ENCODE results near the gene LMAN1L. TPM values are rescaled to one million over a fixed set of nuclear protein-coding genes. Genes with fewer than 3 reads are reported as not detected.

Gene LMAN1L
- total RNA-seq, 1 experiment from 2014 or later = not detected

DNA sequence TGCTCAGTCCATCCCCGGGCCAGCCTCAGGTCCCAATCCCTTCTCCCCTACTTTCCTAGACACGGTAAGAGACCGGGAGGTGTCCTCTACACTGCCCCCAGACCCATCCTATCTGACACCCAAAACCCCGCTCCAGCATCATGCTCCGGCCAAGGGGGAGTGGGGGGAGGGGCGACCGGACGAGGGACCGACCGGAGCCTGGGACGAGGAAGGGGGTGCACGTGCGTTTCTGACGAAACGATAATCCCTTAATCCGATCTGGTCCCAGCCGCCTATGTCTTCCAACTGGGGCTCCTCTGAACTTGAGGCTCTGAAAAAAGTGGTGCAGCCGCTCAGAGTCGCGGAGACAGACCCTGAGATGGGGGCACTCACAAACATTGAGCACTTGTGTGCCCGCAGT lies 14.3 kb downstream of the LMAN1L start:
- Histone ChIP-seq H3K27me3 (ENCODE audit: control insufficient read depth, insufficient read depth, low read length) (peaks cover 31% of the 10 kb centered on the region), H3K36me3 (replicated peaks; ENCODE audit: control insufficient read depth, insufficient read depth, low read length) (no peaks in the 10 kb centered on the region), H3K4me3 (ENCODE audit: insufficient read depth, low read depth, low read length) (no peak overlapping the region)
- peak; percentile 86 for DNase-seq

DNA sequence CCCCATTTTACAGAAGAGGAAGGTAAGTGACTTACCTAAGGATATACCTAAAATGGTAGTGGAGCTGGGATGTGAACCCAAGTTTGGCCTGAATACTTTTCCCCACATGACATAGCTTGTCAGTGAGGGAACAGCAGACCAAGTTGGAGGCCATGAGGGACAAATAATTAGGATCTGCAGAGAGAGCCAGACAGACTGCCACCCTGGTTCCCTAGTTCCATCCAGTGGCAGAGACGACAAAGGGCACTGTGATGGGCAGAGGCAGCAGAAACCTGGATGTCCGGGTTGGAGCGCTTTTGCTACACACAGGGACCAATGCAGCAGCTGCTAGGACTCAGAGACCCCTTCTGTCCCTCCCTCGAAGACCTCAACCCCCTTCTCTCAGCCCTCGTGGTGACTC lies 15.0 kb downstream of the LMAN1L start:
- Histone ChIP-seq H3K4me3 (ENCODE audit: insufficient read depth, low read depth, low read length) (no peak overlapping the region), H3K36me3 (replicated peaks; ENCODE audit: control insufficient read depth, insufficient read depth, low read length) (no peaks in the 10 kb centered on the region), H3K27me3 (ENCODE audit: control insufficient read depth, insufficient read depth, low read length) (peaks cover 31% of the 10 kb centered on the region)
- no peak for DNase-seq

DNA sequence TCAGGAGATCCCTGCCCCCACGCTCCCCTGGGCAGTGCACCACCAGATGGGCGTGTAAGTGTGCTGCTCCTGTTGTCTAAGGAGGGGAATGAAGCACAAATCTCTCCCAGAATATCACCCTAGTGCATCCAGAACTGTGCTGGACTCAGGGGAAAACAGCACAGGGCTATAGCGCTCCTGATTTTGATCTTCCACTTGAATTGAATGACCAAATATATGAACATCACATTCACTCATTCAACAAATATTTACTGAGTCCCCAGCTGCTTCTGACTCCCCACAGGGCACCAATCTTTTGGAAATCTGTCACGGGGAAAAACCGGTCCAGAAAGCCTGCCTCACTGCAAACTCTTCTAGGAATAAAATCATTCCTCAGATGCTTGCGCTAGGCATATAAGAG lies 16.2 kb downstream of the LMAN1L start:
- peaks cover 31% of the 10 kb centered on the region for H3K27me3 ChIP-seq (ENCODE audit: control insufficient read depth, insufficient read depth, low read length)
- H3K36me3 ChIP-seq (replicated peaks; ENCODE audit: control insufficient read depth, insufficient read depth, low read length) = no peaks in the 10 kb centered on the region
- no peak overlapping the region for H3K4me3 ChIP-seq (ENCODE audit: insufficient read depth, low read depth, low read length)
- DNase-seq = no peak

DNA sequence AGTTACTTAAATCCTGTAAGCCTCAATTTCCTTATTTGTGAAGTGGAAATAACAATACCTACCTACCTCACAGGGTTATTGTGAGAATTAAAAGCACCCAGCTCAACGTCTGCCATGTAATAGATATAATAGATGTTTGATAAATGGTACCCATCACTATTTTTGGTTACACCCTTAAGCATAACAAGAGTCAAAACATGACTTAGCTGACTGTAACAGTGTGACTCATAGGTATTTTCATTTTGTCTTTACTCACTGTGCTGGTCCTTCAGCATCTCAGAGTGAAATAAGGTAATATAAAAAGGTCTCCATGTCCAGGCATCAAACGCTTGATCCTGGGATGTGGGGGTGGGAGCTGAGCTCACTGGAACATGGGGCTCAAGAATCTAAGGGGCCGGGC lies 16.9 kb downstream of the LMAN1L start:
- H3K4me3 ChIP-seq (ENCODE audit: insufficient read depth, low read depth, low read length) = no peak overlapping the region
- no peak for DNase-seq
- H3K36me3 ChIP-seq (replicated peaks; ENCODE audit: control insufficient read depth, insufficient read depth, low read length) = no peaks in the 10 kb centered on the region
- peaks cover 29% of the 10 kb centered on the region for H3K27me3 ChIP-seq (ENCODE audit: control insufficient read depth, insufficient read depth, low read length)

DNA sequence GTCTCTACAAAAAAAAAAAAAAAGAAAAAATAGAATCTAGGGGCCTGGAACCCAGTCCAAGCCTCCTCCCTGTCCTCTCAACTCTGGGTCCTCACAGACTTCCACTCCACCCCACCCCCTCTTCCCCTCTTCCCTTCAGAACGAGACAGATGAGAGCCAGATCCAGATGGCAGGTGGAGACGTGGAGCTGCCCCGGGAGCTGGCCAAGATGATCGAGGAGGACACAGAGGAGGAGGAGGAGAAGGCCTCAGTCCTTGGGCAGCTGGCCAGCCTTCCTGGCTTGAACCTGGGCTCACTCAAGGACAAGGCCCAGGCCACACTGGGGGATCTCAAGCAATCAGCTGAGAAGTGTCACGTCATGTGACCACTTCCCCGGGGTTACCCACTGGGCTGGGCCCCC lies 17.4 kb downstream of the LMAN1L start:
- Histone ChIP-seq H3K36me3 (replicated peaks; ENCODE audit: control insufficient read depth, insufficient read depth, low read length) (no peaks in the 10 kb centered on the region), H3K4me3 (ENCODE audit: insufficient read depth, low read depth, low read length) (no peak overlapping the region), H3K27me3 (ENCODE audit: control insufficient read depth, insufficient read depth, low read length) (peaks cover 25% of the 10 kb centered on the region)
- no peak for DNase-seq

DNA sequence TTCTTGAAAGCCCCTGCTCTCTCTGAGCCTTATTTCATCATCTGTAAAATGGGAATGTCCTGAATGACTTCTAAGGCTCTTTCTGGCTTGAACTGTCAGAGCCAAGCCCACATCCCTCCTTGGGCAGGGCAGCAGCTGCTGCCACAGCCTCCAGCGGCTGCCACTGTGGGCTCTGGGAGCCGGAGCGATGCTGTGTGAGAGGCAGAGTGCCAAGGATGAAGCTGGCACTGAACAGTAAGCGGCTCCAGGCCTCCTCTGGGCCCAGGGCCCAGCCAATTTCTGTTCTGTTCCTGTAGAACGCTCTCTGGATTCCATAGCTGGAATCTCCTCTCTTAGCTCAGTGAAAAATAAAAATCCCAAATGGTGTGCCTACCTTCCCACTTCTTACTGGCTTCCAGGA lies 18.2 kb downstream of the LMAN1L start:
- H3K36me3 ChIP-seq (replicated peaks; ENCODE audit: control insufficient read depth, insufficient read depth, low read length) = no peaks in the 10 kb centered on the region
- no peak for DNase-seq
- peaks cover 17% of the 10 kb centered on the region for H3K27me3 ChIP-seq (ENCODE audit: control insufficient read depth, insufficient read depth, low read length)
- H3K4me3 ChIP-seq (ENCODE audit: insufficient read depth, low read depth, low read length) = no peak overlapping the region

DNA sequence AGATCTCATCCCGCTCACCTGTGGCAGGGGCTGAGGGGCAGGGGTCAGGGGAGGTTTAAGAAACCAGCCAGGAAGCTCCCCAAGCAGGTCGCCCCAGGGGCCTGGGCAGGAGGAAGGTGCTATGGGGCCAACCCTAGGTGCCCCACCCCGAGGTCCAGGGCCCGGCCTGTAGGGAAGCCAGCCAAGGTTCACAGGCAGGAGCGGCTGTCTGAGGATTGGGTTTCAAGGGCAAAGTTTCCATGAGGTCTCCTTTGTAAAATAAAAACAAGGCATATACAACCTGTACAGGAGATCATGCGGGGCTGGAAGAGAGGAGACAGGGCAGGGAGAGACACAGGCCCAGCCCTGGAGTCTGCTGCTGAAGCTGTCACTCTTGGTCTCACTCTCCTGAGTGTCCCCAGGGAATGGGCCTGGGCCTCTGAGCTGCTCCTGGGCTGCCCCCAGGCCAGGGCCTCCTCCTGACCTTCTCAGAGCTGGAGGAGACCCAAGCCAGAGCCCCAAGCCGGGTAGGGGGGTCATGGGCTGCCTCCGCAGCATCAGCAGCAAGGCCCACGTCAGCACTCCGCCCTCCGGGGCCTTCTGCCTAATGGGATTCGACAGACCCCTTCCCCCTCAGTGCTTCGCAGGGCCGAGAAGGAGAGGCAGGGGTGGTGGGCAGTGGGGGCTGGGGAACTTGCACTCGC lies 19.3 kb downstream of the LMAN1L start:
- DNase-seq = no peak
- no peaks in the 10 kb centered on the region; the same call in 1 of the 2 replicates for H3K36me3 ChIP-seq (replicated peaks; ENCODE audit: control insufficient read depth, insufficient read depth, low read length)
- peaks cover 8% of the 10 kb centered on the region for H3K27me3 ChIP-seq (ENCODE audit: control insufficient read depth, insufficient read depth, low read length)
- no peak overlapping the region for H3K4me3 ChIP-seq (ENCODE audit: insufficient read depth, low read depth, low read length)

DNA sequence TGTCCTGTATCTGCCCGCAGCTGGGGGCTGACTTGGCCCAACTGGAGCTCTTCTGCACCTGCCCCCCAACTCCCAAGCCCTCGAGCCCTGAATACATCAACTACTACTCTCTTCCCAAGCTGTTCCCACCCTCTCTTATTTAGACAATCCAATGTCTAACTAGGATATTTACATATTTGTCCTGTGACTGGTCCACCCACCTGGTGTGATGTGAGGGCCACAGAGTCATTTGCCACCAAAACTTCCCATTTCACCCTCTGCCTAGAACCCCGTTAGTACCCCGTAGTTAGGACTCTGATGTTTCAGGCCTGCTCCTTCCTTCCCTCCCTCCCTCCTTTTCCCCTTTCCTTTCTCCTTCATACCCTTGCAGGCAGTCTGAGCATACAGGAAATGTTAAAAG lies 20.2 kb downstream of the LMAN1L start:
- no peaks in the 10 kb centered on the region; the same call in 1 of the 2 replicates for H3K27me3 ChIP-seq (ENCODE audit: control insufficient read depth, insufficient read depth, low read length)
- DNase-seq = no peak
- H3K36me3 ChIP-seq (replicated peaks; ENCODE audit: control insufficient read depth, insufficient read depth, low read length) = no peaks in the 10 kb centered on the region; the same call in 1 of the 2 replicates

DNA sequence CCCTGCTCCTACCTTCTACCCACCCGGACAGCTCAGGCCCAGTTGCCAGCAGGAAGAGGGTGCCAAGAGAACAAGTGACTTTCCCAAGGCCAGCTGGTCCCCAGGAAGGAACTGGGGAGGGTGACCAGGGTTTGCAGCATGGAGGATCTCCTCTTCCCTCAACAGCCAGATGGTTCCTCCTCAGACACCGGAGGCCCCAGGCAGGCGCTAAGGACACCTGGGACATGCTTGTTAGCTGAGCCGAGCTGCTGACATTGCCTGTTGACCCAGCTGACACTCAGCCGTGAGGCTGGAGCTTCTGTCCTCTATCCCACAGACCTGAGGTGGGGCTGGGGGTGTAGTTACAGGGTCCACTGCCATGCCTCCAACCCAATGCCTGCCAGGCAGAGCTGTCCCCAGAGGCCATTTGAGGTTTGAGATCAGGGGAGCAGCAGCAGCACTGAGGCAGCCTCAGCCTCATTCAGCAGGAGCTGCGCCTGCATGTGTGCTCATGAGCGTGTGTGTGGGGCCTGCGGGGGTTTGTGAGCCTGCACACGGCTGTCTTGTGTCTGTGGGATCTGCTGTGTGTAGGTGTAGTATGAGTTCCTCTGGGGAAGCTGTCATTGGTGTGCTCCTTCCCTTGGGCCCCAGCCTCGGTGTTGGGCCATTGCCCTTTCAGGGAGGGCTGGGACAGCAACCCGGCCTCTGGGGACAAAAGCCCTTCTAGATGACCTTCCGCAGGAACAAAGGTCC lies 20.9 kb downstream of the LMAN1L start:
- H3K27me3 ChIP-seq (ENCODE audit: control insufficient read depth, insufficient read depth, low read length) = no peaks in the 10 kb centered on the region; the same call in 1 of the 2 replicates
- DNase-seq = no peak
- H3K4me3 ChIP-seq (ENCODE audit: insufficient read depth, low read depth, low read length) = no peak overlapping the region
- H3K36me3 ChIP-seq (replicated peaks; ENCODE audit: control insufficient read depth, insufficient read depth, low read length) = no peaks in the 10 kb centered on the region; the same call in 1 of the 2 replicates

More for the DNA sequence above, 20.2 kb downstream of the LMAN1L start:
- H3K4me3 ChIP-seq (ENCODE audit: insufficient read depth, low read depth, low read length) = no peak overlapping the region

DNA sequence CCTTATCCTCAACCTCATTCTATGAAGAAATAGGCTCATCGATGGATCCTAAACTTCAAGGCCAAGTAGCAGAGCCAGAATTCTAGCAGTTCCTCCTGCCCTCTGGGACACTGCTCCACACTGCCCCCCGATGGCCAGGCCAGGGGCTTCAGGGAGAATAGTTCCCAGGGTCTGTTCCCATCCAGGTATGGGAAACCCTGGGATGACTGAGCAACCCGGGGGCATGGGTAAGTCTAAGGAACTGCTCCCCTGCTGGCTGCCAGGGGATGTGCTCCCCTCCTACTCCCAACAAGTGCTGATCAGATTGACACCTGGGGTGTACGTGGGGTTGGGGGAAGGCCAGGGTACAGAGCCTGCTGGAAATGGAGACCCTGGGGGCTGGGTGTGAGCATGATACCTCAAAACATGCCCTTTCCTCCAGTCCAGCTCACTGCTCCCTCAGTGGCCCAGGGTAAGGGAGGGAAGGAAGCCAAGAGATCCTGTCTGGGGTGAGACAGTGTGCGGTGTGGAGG lies 22.7 kb downstream of the LMAN1L start:
- Histone ChIP-seq H3K4me3 (ENCODE audit: insufficient read depth, low read depth, low read length) (no peak overlapping the region), H3K27me3 (ENCODE audit: control insufficient read depth, insufficient read depth, low read length) (no peaks in the 10 kb centered on the region), H3K36me3 (replicated peaks; ENCODE audit: control insufficient read depth, insufficient read depth, low read length) (no peaks in the 10 kb centered on the region; the same call in 1 of the 2 replicates)
- peak; percentile 98 for DNase-seq

DNA sequence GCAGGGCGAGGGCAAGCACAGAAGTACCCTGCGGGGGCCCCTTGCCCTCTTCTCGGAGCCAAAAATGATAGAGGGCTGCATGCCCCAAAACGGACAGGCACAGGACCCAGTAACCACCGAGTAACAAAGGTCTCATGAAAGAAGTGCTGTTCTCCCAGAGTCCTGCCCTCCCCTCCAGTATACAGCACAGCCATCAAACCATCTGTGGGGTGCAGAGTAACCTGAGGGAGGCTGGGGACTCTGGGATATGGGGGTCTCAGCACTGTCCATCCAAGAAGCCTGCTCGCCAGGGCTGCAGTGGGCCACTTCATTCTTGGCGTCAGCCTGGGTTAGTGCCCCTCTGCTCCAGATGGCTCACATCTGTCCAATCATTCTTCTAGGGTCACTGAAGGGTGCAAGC lies 24.2 kb downstream of the LMAN1L start:
- H3K4me3 ChIP-seq (ENCODE audit: insufficient read depth, low read depth, low read length) = no peak overlapping the region
- H3K36me3 ChIP-seq (replicated peaks; ENCODE audit: control insufficient read depth, insufficient read depth, low read length) = peaks cover 6% of the 10 kb centered on the region
- H3K27me3 ChIP-seq (ENCODE audit: control insufficient read depth, insufficient read depth, low read length) = no peaks in the 10 kb centered on the region
- peak; percentile 26 for DNase-seq

DNA sequence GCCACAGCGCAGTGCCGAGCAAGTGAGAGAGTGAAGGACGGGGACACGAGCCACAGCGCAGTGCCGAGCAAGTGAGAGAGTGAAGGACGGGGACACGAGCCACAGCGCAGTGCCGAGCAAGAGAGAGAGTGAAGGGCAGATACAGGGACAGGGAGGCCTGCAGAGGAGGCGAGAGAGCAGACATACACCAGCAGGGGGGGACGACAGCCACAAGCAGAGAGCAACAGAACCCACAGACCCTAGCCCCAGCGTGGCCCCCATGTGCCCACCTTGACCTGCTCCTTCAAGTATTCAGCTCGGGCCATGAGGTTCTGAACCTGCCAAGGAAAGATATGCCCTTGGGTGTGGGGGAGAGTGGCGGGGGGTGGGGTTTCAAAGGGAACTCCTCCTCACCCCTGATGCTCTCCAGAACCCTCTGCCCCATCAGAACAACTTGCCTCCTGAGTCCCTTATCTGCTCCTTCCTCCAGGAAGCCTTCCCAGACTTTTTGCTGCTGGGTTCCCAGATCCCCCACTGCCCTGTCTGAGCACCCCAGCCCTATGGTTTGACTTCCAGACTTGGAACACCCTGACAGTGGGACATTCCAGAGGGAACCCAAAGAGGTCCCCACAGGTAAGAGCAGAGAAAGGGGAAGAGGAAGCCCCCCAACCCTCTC lies 25.0 kb downstream of the LMAN1L start:
- DNase-seq = peak; percentile 73
- Histone ChIP-seq H3K4me3 (ENCODE audit: insufficient read depth, low read depth, low read length) (no peak overlapping the region), H3K36me3 (replicated peaks; ENCODE audit: control insufficient read depth, insufficient read depth, low read length) (peaks cover 6% of the 10 kb centered on the region), H3K27me3 (ENCODE audit: control insufficient read depth, insufficient read depth, low read length) (no peaks in the 10 kb centered on the region)

DNA sequence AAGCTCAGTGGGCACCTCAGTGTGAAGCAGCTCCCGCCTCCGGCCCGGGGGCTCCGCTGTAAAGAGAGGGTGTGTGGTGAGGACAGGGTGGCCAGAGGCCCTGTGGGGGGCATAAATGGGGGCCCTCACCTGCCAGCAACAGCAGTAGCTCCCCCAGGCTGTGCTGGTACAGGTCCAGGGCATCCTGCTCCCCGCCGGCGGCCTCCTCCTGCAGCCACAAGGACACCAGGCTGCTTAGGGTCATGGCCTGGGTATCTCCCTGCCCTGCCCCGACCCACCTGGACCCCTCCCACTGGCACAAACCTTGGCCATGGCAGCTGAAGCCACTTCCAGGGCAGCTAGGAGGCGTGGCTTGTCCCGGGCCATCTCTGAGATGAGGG lies 25.5 kb downstream of the LMAN1L start:
- H3K27me3 ChIP-seq (ENCODE audit: control insufficient read depth, insufficient read depth, low read length) = no peaks in the 10 kb centered on the region
- peaks cover 6% of the 10 kb centered on the region for H3K36me3 ChIP-seq (replicated peaks; ENCODE audit: control insufficient read depth, insufficient read depth, low read length)
- peak; percentile 51 for DNase-seq
- H3K4me3 ChIP-seq (ENCODE audit: insufficient read depth, low read depth, low read length) = no peak overlapping the region

DNA sequence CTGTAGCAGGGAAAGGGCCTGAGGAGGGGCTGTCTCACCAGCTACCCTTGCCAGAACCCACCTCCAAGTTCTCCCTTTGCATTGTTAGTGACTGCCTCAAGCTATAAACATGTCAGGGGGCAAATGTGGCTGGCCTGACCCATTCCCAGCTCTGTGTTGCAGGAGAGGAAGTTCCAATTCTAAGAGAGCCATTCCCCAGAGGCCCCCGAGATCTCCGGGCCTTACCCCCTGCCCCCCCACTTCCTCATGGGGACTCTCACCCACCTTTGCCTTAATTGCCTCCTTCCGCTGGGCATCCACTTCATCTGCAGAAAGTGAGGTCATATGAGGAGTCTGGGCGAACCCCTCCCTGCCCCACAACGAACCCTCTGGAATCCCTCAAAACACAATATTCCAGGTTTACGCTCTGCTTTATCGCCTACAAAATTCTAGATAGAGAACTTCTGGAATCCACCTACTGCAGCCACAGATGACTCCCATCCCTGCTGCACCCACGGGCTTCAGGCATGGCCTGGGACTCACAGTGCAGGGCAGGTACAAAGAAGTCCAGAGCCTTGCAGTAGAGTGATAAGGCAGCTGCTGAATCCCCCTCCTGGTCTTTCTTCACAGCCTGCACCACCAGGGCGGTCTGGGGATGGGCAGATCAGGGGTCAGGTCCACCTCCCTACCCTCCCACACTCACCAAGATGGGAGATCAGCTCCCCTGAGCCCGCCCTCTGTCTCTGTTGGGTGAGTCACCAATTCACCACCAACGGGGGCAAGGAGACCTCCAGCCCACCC lies 26.3 kb downstream of the LMAN1L start:
- peak; percentile 39 for DNase-seq
- H3K36me3 ChIP-seq (replicated peaks; ENCODE audit: control insufficient read depth, insufficient read depth, low read length) = peaks cover 6% of the 10 kb centered on the region
- no peaks in the 10 kb centered on the region for H3K27me3 ChIP-seq (ENCODE audit: control insufficient read depth, insufficient read depth, low read length)
- H3K4me3 ChIP-seq (ENCODE audit: insufficient read depth, low read depth, low read length) = no peak overlapping the region
